ENCODE measurements around the gene C1orf35.
A peak's percentile ranks its signal among the peaks of the same experiment; 100 is the strongest.

Gene C1orf35

GRCh38 chr1:228062085-228062791, 40.9 kb downstream of the C1orf35 start:
- DNase-seq = no peak

- DNase-seq = no peak
Observed at GRCh38 chr1:228061411-228062084, 41.6 kb downstream of the C1orf35 start.

GRCh38 chr1:228060458-228061190, 42.5 kb downstream of the C1orf35 start:
- no peak for DNase-seq

- peak; percentile 66 for DNase-seq
Observed at GRCh38 chr1:228059634-228060457, 43.3 kb downstream of the C1orf35 start.

GRCh38 chr1:228058949-228059633, 44.0 kb downstream of the C1orf35 start:
- DNase-seq = peak; percentile 39

GRCh38 chr1:228058172-228058948, 44.8 kb downstream of the C1orf35 start:
- no peak for DNase-seq
